HepG2 (cell line): Measurements from ENCODE around the gene MYRIP. TPM values are rescaled to one million over a fixed set of nuclear protein-coding genes. Genes with fewer than 3 reads are reported as not detected.

Source experiments
- ATAC-seq: fragments of 200-7000 bp; cut with Tn5 transposase; 3 replicates; pipeline ENCODE4 v1.9.1; 2020; ENCODE audit warnings: mild to moderate bottlenecking, moderate library complexity
- BruUV-seq: library from RNA; stranded (reverse); fragments of 400-500 nt; replicated peaks from 2 replicates; lab custom pipeline; 2021; lab: Mats Ljungman, UMichigan
- CTCF ChIA-PET: fragments of 300-600 bp; formaldehyde crosslinking; extraction: SDS; loops from one replicate; lab custom pipeline; 2021; ENCODE audit warnings: low total read pairs, inconsistent platforms, low intra/inter-chr PET ratio; lab: Yijun Ruan, JAX
- POLR2A ChIA-PET: fragments of 350-600 bp; sonication (Branson Sonifier 250); formaldehyde crosslinking; loops from one replicate; lab custom pipeline; 2020; ENCODE audit warnings: antibody characterized with exemption, inconsistent platforms; lab: Yijun Ruan, JAX
- DNase-seq: peaks from one replicate; pipeline ENCODE4 v3.0.0-alpha.2; 2015; ENCODE audit warnings: low spot score
- FAIRE-seq: peaks from 3 replicates; lab custom pipeline; 2011; peaks lifted over from hg19 to GRCh38; lab: Jason Lieb, UNC
- H2AFZ ChIP-seq: one replicate; pipeline ENCODE4 v1.6.1; 2011; ENCODE audit warnings: low read length, inconsistent platforms
- H3K27ac ChIP-seq: fragments of 300-600 bp; 3 replicates; pipeline ENCODE4 v1.8.0; 2011; ENCODE audit warnings: mixed run types, mild to moderate bottlenecking, mixed read lengths, low read length, inconsistent platforms; ENCODE audit not compliant: insufficient read depth; ENCODE audit errors: extremely low read length
- H3K27me3 ChIP-seq, 2 experiments: fragments of 200-600 bp in 1 of 2; 2 replicates in 1 of 2; 3 replicates in 1 of 2; pipeline versions ENCODE4 v1.6.0 to v1.8.0; 2011; ENCODE audit warnings: low read length in 2 of 2, mild to moderate bottlenecking in 2 of 2, moderate library complexity in 2 of 2, inconsistent platforms in 1 of 2; ENCODE audit not compliant: insufficient read depth in 2 of 2, control insufficient read depth in 1 of 2
- H3K36me3 ChIP-seq, 2 experiments: fragments of 200-600 bp in 1 of 2; replicated peaks in 1 of 2; 2 replicates in 1 of 2; 3 replicates in 1 of 2; pipeline versions ENCODE4 v1.5.1 to v1.8.0; 2011; ENCODE audit warnings: low read length in 2 of 2, inconsistent platforms in 1 of 2; ENCODE audit not compliant: insufficient read depth in 2 of 2, control insufficient read depth in 1 of 2
- H3K4me1 ChIP-seq: 2 replicates; pipeline ENCODE4 v1.5.1; 2012; ENCODE audit warnings: low read length, inconsistent platforms; ENCODE audit not compliant: insufficient read depth
- H3K4me2 ChIP-seq: 2 replicates; pipeline ENCODE4 v1.6.0; 2011; ENCODE audit warnings: low read depth, low read length, inconsistent platforms
- H3K4me3 ChIP-seq, 3 experiments: fragments of 200-600 bp in 1 of 3; sonication (generic), shearing (Covaris generic) in 1 of 3; replicated peaks in 1 of 3; 2 replicates each; pipeline ENCODE4 v1.5.1; 2011 to 2016; ENCODE audit warnings: low read length in 3 of 3, inconsistent platforms in 2 of 3, low read depth in 2 of 3, mild to moderate bottlenecking in 2 of 3, control low read depth in 1 of 3, mixed read lengths in 1 of 3; ENCODE audit not compliant: insufficient read depth in 1 of 3
- H3K79me2 ChIP-seq: one replicate; pipeline ENCODE4 v1.6.1; 2011; ENCODE audit warnings: low read length, inconsistent platforms; ENCODE audit not compliant: insufficient read depth
- H3K9ac ChIP-seq: 2 replicates; pipeline ENCODE4 v1.6.0; 2011; ENCODE audit warnings: mild to moderate bottlenecking, low read depth, low read length, inconsistent platforms; ENCODE audit not compliant: insufficient read depth
- H3K9me3 ChIP-seq: 2 replicates; pipeline ENCODE4 v1.5.1; 2012; ENCODE audit warnings: mild to moderate bottlenecking, low read length
- H4K20me1 ChIP-seq: 2 replicates; pipeline ENCODE4 v1.6.0; 2011; ENCODE audit warnings: inconsistent platforms, mild to moderate bottlenecking, low read length, moderate library complexity; ENCODE audit not compliant: insufficient read depth
- AGO1 ChIP-seq: fragments of 200-400 bp; formaldehyde crosslinking; IDR thresholded peaks from 2 replicates; pipeline ENCODE4 v1.6.1; 2017; ENCODE audit warnings: mild to moderate bottlenecking, low read depth, low read length, moderate library complexity; ENCODE audit not compliant: poor library complexity, severe bottlenecking
- CHCHD3 ChIP-seq: sonication (generic); formaldehyde crosslinking; IDR thresholded peaks from 2 replicates; pipeline ENCODE4 v1.8.0; 2022; ENCODE audit warnings: mild to moderate bottlenecking, missing genetic modification reagents, moderate library complexity
- FOXK1 ChIP-seq: sonication (generic); formaldehyde crosslinking; IDR thresholded peaks from 2 replicates; pipeline ENCODE4 v1.4.0; 2020; ENCODE audit warnings: low read depth, missing genetic modification reagents, borderline replicate concordance
- GLI4 ChIP-seq: sonication (generic); formaldehyde crosslinking; IDR thresholded peaks from 2 replicates; pipeline ENCODE4 v1.5.1; 2020; ENCODE audit warnings: missing genetic modification reagents, mild to moderate bottlenecking, moderate library complexity, borderline replicate concordance
- ZFP41 ChIP-seq: sonication (generic); formaldehyde crosslinking; IDR thresholded peaks from 2 replicates; pipeline ENCODE4 v1.4.0; 2020; ENCODE audit warnings: mild to moderate bottlenecking, missing genetic modification reagents, borderline replicate concordance
- ZNF354B ChIP-seq: sonication (generic); formaldehyde crosslinking; IDR thresholded peaks from 2 replicates; pipeline ENCODE4 v1.8.0; 2022; ENCODE audit warnings: mild to moderate bottlenecking, missing genetic modification reagents
- ZNF430 ChIP-seq: sonication (generic); formaldehyde crosslinking; IDR thresholded peaks from 2 replicates; pipeline ENCODE4 v1.9.0; 2021; ENCODE audit warnings: mild to moderate bottlenecking, missing genetic modification reagents
- ZNF850 ChIP-seq: sonication (generic); formaldehyde crosslinking; conservative IDR thresholded peaks from 2 replicates; pipeline ENCODE4 v1.9.0; 2021; ENCODE audit warnings: mild to moderate bottlenecking, missing genetic modification reagents
- in situ Hi-C: cut with HindIII; loops from 2 replicates; pipeline ENCODE4 v1.10.0; 2017; ENCODE audit warnings: low pct_unique_long_range_greater_than_20kb; ENCODE audit not compliant: extremely low pct_ligation_motif_present
- intact Hi-C: fragments of 100-400 bp; cut with micrococcal nuclease; formaldehyde crosslinking; loops from one replicate; pipeline ENCODE4 v1.10.0; 2022; ENCODE audit not compliant: unreplicated experiment
- polyA plus RNA-seq, 8 experiments: library from polyadenylated mRNA; depleted of rRNA in 3 of 8; stranded (reverse) in 7 of 8; unstranded in 1 of 8; fragments of >200 nt; fragmentation: Illumina TruSeq in 4 of 8; extraction: Trizol in 4 of 8; gene quantifications; 2 replicates each; pipeline versions ENCODE4 v1.2.1 to v1.2.3, GENCODE V29; 2011 to 2016; ENCODE audit warnings: low read depth in 4 of 8, missing spikeins in 1 of 8, mixed read lengths in 1 of 8; ENCODE audit not compliant: insufficient read depth in 1 of 8
- total RNA-seq, 5 experiments: library from RNA; depleted of rRNA; stranded (reverse); fragments of >200 nt; fragmentation: Illumina TruSeq; extraction: Trizol; gene quantifications; 2 replicates each; pipeline ENCODE4 v1.2.3, GENCODE V29; 2016; ENCODE audit warnings: low read depth in 1 of 5
- TF ChIP-seq, protein P1 (sequence below): IDR thresholded peaks from 2 replicates; pipeline ENCODE4 v1.6.1; 2016; ENCODE audit warnings: mild to moderate bottlenecking, missing biosample characterization, missing genetic modification reagents
- TF ChIP-seq, protein P2 (sequence below): sonication (generic); formaldehyde crosslinking; IDR thresholded peaks from 2 replicates; pipeline ENCODE4 v1.4.0; 2020; ENCODE audit warnings: missing genetic modification reagents

Gene MYRIP
- total and polyA plus RNA-seq, 2 of the 13 experiments (the other 11 are each of a cell fraction or from before 2014, with no cell fraction given): 0.64 to 0.84 TPM

DNA sequence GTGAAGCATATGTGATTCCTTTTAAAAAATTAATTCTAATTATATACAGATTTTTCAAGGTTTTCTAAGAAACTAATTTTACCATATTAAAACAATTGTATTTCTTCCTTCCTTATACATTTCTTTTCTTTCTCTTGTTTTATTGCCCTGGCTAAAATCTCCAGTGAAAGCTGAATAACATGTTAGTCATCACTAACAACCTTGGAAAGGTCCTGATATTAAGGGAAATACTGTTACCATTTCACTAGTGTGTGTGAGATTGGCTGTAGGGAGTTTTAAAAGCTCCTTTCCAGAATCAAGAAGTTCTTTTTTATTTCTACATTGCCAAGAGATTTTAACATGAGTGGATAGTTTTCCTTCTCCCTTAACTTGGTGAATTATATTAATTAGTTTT is 270.4 kb downstream of the MYRIP start:
- CTCF ChIA-PET: no interaction called here
- ATAC-seq (no peak), FAIRE-seq (no peak), DNase-seq (no peak)
- Histone ChIP-seq H2AFZ (no peak overlapping the region), H3K4me3 (no peak overlapping the region), H4K20me1 (no peaks in the 10 kb centered on the region), H3K27me3 (no peaks in the 10 kb centered on the region), H3K79me2 (no peaks in the 10 kb centered on the region), H3K4me2 (no peak overlapping the region), H3K36me3 (no peaks in the 10 kb centered on the region), H3K9me3 (no peaks in the 10 kb centered on the region), H3K9ac (no peak overlapping the region), H3K27ac (no peak overlapping the region), H3K4me1 (no peaks in the 10 kb centered on the region)
- intact Hi-C loops (no loop called here), in situ Hi-C loops (no loop called here)
- TF ChIP-seq ZNF430 (CRISPR knock-in tag) (no peak), AGO1 (no peak), FOXK1 (CRISPR knock-in tag) (no peak), CHCHD3 (CRISPR knock-in tag) (no peak)
- BruUV-seq: no TSS peak
- POLR2A ChIA-PET: no interaction called here

- Histone ChIP-seq H3K27ac (no peak overlapping the region), H3K4me1 (peaks cover 20% of the 10 kb centered on the region), H3K9me3 (no peaks in the 10 kb centered on the region), H3K4me3 (no peak overlapping the region), H3K4me2 (no peak overlapping the region), H4K20me1 (no peaks in the 10 kb centered on the region), H2AFZ (no peak overlapping the region), H3K79me2 (no peaks in the 10 kb centered on the region)
- BruUV-seq: no TSS peak
- POLR2A ChIA-PET: no interaction called here
- FAIRE-seq (no peak), ATAC-seq (no peak), DNase-seq (no peak)
- TF ChIP-seq ZNF354B (CRISPR knock-in tag) (no peak), ZFP41 (CRISPR knock-in tag) (no peak), ZNF850 (CRISPR knock-in tag) (no peak), GLI4 (CRISPR knock-in tag) (no peak)
- TF ChIP-seq, protein P1, sequence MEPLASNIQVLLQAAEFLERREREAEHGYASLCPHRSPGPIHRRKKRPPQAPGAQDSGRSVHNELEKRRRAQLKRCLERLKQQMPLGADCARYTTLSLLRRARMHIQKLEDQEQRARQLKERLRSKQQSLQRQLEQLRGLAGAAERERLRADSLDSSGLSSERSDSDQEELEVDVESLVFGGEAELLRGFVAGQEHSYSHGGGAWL: no peak
- TF ChIP-seq, protein P2, sequence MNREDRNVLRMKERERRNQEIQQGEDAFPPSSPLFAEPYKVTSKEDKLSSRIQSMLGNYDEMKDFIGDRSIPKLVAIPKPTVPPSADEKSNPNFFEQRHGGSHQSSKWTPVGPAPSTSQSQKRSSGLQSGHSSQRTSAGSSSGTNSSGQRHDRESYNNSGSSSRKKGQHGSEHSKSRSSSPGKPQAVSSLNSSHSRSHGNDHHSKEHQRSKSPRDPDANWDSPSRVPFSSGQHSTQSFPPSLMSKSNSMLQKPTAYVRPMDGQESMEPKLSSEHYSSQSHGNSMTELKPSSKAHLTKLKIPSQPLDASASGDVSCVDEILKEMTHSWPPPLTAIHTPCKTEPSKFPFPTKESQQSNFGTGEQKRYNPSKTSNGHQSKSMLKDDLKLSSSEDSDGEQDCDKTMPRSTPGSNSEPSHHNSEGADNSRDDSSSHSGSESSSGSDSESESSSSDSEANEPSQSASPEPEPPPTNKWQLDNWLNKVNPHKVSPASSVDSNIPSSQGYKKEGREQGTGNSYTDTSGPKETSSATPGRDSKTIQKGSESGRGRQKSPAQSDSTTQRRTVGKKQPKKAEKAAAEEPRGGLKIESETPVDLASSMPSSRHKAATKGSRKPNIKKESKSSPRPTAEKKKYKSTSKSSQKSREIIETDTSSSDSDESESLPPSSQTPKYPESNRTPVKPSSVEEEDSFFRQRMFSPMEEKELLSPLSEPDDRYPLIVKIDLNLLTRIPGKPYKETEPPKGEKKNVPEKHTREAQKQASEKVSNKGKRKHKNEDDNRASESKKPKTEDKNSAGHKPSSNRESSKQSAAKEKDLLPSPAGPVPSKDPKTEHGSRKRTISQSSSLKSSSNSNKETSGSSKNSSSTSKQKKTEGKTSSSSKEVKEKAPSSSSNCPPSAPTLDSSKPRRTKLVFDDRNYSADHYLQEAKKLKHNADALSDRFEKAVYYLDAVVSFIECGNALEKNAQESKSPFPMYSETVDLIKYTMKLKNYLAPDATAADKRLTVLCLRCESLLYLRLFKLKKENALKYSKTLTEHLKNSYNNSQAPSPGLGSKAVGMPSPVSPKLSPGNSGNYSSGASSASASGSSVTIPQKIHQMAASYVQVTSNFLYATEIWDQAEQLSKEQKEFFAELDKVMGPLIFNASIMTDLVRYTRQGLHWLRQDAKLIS (CRISPR knock-in tag): no peak
- TF ChIP-seq, all 625 proteins: peak for 0
- in situ Hi-C loops: no loop called here
- H3K27me3 ChIP-seq: no peaks in the 10 kb centered on the region
- CTCF ChIA-PET: no interaction called here
- intact Hi-C loops: no loop called here
- H3K36me3 ChIP-seq: no peaks in the 10 kb centered on the region
- H3K9ac ChIP-seq: no peak overlapping the region
These were observed 273.7 kb downstream of the MYRIP start for GRCh38 chr3:40083066-40083465.
